T1000 (cell line): ENCODE results near the gene ATP7B.

Experiments used
- DNase-seq: peaks from one replicate; lab custom pipeline; 2025; ENCODE audit warnings: mixed read lengths; lab: John Stamatoyannopoulos, UW

Gene ATP7B

GRCh38 chr13:51978796-51979556, 32.3 kb downstream of the ATP7B start:
- no peak for DNase-seq

- DNase-seq, result no peak
These were observed 33.6 kb downstream of the ATP7B start for GRCh38 chr13:51977625-51978024.

DNA sequence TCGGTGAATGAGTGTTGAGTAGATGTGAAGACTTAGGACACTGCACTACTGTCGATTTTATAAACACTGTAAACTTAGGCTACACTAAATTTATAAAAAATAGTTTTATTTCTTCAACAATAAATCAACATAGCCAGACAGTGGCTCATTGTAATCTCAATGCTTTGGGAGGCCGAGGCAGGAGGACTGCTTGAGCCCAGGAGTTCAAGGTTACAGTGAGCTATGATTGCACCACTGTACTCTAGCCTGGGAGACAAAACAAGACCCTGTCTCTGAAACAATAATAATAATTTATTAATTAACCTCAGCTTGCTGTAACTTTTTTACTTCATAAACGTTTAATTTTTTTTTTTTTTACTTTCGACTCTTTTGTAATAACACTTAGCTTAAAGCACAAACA, 34.4 kb downstream of the ATP7B start:
- no peak for DNase-seq

DNA sequence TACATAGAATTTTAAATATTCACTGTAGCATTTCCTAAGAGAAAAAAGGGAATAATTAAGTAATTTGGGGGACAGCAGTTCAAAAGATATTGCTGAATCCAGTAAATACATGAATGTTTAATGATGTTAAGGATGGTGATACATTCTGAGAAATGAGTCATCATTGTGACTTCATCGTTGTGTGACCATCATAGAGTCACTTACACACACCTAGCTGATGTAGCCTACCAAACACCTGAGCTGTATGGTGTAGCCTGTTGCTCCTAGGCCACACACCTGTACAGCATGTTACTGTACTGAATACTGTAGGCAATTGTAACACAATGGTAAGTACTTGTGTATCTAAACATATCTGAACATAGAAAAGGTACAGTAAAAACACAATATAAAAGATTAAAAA, 34.8 kb downstream of the ATP7B start:
- DNase-seq, result no peak

DNA sequence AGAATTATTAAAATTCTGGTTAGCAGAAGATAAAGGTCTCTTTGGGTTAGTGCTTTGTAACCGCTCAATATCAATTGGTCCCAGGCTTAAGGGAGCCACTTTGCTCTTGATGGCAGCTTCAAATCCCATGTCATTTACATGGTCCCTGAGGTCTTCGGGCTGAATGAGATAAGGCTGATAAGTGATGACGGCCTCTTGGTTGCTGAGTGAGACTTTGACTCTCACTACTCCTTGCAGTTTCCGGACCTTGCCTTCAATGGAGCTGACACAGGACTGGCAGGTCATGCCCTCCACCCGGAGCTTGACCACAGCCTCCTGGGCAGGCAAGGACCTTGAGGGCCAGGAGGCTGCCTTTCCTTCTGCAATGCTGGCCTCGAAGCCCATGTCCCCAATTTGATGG, 36.8 kb downstream of the ATP7B start:
- DNase-seq, result no peak

- no peak for DNase-seq
These were observed 39.5 kb downstream of the ATP7B start for GRCh38 chr13:51971520-51972426.

DNA sequence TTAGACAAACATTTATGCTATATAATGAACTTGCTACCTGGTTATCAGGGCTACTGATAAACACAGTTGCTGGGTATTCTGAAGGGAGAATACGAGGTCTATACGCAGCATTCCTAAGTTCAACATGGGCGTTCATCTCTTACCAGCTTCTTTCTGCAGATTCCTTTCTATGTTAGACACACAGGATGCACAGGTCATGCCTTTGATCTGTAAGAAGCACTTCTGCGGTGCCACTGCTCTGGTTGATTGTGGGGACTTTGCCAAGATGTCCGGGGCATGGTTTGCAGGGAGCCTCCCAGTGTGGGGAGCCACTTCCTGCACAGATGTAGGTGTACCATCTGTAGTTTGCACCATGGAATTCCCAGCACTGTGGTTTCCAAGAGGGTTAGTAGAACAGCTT, 40.9 kb downstream of the ATP7B start:
- DNase-seq, result no peak

GRCh38 chr13:51967482-51968446, 43.5 kb downstream of the ATP7B start:
- DNase-seq, result no peak

GRCh38 chr13:51966186-51966585, 45.1 kb downstream of the ATP7B start:
- no peak for DNase-seq

GRCh38 chr13:51961493-51962403, 49.5 kb downstream of the ATP7B start:
- DNase-seq, result no peak

- DNase-seq, result no peak
These were observed 50.5 kb downstream of the ATP7B start for GRCh38 chr13:51960766-51961165.

DNA sequence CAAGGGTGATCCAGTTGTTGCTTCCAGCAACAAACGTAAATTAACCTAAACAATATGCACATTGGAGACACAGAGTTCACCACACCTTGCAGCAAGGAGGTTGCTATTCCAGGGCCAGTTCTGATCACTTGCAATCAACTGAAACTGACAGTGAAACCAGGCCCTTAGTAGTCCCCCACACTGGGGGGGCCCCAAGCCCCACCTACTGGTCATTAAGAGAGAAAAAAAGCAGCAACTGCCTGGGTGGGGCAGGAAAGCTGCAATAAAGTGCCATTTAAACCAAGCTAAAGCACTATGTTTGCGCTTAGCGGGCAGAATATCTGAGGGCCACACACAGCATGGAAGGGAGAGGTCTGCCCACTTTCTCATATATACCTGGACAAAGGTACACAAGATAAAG, 51.5 kb downstream of the ATP7B start:
- DNase-seq, result no peak

DNA sequence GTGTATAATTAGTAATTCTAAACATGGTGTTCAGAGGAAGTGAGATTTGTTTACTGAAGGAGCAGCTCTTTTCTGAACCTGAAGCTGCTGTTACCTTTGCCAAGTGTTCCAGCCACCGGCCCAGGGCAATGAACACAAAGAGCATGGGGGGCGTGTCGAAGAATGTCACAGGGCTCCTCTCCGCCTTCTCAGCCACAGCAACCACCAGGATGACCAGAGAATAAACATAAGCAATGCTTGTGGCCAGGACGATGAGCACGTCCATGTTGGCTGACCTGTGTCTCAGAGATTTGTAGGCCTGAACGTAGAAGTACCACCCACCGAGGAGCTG, 53.1 kb downstream of the ATP7B start:
- no peak for DNase-seq

GRCh38 chr13:51957377-51958216, 53.7 kb downstream of the ATP7B start:
- no peak for DNase-seq

GRCh38 chr13:51956717-51957116, 54.5 kb downstream of the ATP7B start:
- no peak for DNase-seq

DNA sequence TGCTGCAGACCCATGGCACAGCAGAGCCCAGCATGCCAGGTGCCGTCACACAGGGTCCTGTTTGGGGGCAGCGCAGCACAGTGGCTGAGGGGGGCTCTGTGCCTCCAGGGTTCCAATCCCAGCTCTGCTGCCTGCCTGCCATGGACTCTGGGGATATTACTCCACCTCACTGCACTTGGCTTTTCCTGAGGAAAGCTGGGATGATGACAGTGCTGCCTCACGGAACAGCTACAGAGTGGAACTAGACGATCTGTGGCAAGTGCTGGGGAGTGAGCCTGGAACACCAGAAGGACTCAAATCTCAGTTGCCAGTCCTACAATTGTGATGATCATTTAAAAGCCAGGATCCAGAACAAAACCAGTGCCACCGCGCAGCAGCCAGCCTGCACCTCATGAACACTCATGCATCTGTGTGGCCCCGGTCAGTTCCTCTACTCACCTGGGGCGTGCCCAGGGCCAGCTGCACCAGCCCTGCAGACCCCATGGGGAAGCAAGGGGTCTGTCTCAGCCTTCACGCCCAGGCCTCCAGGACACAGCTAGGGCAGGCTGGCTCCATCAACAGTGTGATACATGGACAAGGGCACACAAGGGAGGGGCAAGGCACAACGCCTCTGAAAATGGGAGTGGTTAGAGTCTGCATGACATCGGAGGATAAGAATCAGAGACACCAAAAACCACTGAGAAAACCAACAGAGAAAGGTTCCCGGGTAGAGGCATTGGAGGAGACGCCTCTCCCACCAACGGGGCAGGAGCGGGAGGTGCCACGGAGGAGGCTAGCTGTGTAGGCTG, 55.2 kb downstream of the ATP7B start:
- no peak for DNase-seq

DNA sequence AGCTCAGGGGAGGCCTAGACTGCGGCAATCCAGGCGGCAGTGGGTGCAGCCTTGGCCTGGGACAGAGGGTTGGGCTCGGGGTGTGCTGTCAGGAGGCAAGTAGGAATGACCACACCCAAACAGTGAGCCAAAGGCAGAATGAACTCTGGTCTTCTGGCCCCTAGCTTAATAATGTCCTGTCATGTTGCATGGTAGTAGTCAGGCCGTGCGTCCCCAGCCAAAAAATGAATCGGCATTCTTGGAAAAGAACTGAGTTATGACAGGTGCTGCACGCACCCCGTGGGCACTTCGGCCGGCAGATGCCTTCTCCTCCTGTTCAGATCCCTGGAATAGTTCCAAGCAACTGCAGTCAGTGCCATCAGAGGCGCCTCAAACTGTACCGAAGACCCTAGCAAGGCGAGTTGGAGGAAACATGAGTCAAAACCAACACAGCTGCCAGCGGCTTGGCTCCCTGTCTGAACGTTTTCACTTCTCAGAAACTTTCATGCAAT, 55.9 kb downstream of the ATP7B start:
- DNase-seq, result no peak

DNA sequence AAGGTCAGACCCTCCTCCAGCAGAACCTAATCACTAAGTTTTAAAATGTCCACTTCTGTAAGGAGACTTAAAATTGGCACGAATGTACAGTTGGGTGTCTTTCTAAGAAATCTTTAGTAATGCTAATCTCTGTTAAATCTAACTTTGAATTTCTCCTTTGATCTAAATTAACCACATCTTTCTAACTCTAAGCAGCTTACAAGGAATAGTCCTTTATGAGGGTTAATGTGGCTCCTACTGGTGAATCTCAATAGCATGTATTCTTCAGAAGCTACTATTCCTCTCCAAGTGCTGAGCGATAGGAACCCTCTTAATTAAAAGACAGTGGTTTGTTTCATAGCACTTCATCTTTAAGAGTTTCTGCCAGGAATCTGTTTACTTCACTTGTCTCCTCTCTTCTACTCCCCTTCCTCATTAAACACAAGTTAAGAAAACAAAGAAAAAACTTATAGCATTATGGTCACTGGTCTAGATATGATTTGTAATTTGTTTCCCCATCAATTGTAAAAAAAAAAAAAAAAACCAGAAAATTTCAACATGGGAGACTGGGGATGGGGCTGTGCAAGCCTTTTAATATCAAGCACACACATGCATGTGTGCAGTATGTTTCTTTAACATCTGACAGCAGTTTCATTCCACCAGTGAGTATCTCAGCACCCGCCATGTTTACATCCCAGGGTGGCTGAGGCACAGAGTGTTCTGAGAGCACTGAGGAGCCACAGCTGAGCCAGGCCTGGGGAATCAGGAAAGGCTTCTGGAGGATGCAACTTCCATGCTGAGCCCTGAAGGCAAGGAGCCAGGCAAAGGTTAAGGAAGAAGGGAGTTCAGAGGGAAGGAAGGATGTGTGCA, 57.7 kb downstream of the ATP7B start:
- DNase-seq, result no peak
